ENCODE data around the gene VPS25. TPM values are rescaled to one million over a fixed set of nuclear protein-coding genes. Genes with fewer than 3 reads are reported as not detected.

VPS25 gene
- total RNA-seq, 1 donor from 2014 or later = 88.7 TPM

GRCh38 chr17:42797067-42798007 is 24.1 kb downstream of the VPS25 start:
- peaks cover 23% of the 10 kb centered on the region for H3K27me3 Mint-ChIP-seq (ENCODE audit: low read depth)
- H3K4me1 Mint-ChIP-seq = peaks cover 13% of the 10 kb centered on the region
- H3K27ac Mint-ChIP-seq (ENCODE audit: unreplicated experiment) = peak overlapping the region; percentile 4
- DNase-seq (ENCODE audit: low read depth, low spot score) = no peak
- peak overlapping the region; percentile 98 for H3K4me3 Mint-ChIP-seq
- H3K36me3 Mint-ChIP-seq (ENCODE audit: low read depth) = peaks cover 9% of the 10 kb centered on the region
- H3K9me3 Mint-ChIP-seq = peaks cover 3% of the 10 kb centered on the region
- TF ChIP-seq CTCF (conservative IDR thresholded peaks at IDR 0.05) = no peak

GRCh38 chr17:42798011-42798382 is 24.7 kb downstream of the VPS25 start:
- DNase-seq (ENCODE audit: low read depth, low spot score) = no peak
- Mint-ChIP-seq H3K27me3 (ENCODE audit: low read depth) (peaks cover 22% of the 10 kb centered on the region), H3K4me3 (peak overlapping the region; percentile 98), H3K4me1 (peaks cover 13% of the 10 kb centered on the region), H3K9me3 (peaks cover 3% of the 10 kb centered on the region), H3K36me3 (ENCODE audit: low read depth) (peaks cover 9% of the 10 kb centered on the region), H3K27ac (ENCODE audit: unreplicated experiment) (peak overlapping the region; percentile 81)
- TF ChIP-seq CTCF (conservative IDR thresholded peaks at IDR 0.05) = no peak

GRCh38 chr17:42798383-42799380 is 25.4 kb downstream of the VPS25 start, which contains the start of the genes CNTD1 and COA3:
Gene CNTD1 (plus strand): TSS chr17:42798861. CDS start chr17:42799068, 207 bp downstream.
Gene COA3 (minus strand): TSS chr17:42798704. CDS start chr17:42798681, 23 bp downstream.
- peaks cover 22% of the 10 kb centered on the region for H3K27me3 Mint-ChIP-seq (ENCODE audit: low read depth)
- H3K36me3 Mint-ChIP-seq (ENCODE audit: low read depth) = peaks cover 9% of the 10 kb centered on the region
- peak; percentile 80 for DNase-seq (ENCODE audit: low read depth, low spot score)
- H3K27ac Mint-ChIP-seq (ENCODE audit: unreplicated experiment) = peak within 1 kb of the TSS; percentile 81
- peak within 1 kb of the TSS; percentile 98 for H3K4me3 Mint-ChIP-seq
- H3K4me1 Mint-ChIP-seq = peaks cover 13% of the 10 kb centered on the region
- H3K9me3 Mint-ChIP-seq = peaks cover 3% of the 10 kb centered on the region
- peak; percentile 20 for TF ChIP-seq CTCF (conservative IDR thresholded peaks at IDR 0.05)

GRCh38 chr17:42803074-42803883 is 30.0 kb downstream of the VPS25 start:
- TF ChIP-seq CTCF (conservative IDR thresholded peaks at IDR 0.05) = no peak
- Mint-ChIP-seq H3K27ac (ENCODE audit: unreplicated experiment) (peak overlapping the region; percentile 16), H3K36me3 (ENCODE audit: low read depth) (peaks cover 5% of the 10 kb centered on the region), H3K9me3 (peaks cover 3% of the 10 kb centered on the region), H3K27me3 (ENCODE audit: low read depth) (peaks cover 26% of the 10 kb centered on the region), H3K4me1 (peaks cover 6% of the 10 kb centered on the region), H3K4me3 (no peak overlapping the region)
- DNase-seq (ENCODE audit: low read depth, low spot score) = no peak
